ENCODE data around the gene IHH. TPM values are rescaled to one million over a fixed set of nuclear protein-coding genes. Genes with fewer than 3 reads are reported as not detected.

Gene IHH
- total RNA-seq, 4 donors from 2014 or later, result 0.83 TPM; not detected in 3

DNA sequence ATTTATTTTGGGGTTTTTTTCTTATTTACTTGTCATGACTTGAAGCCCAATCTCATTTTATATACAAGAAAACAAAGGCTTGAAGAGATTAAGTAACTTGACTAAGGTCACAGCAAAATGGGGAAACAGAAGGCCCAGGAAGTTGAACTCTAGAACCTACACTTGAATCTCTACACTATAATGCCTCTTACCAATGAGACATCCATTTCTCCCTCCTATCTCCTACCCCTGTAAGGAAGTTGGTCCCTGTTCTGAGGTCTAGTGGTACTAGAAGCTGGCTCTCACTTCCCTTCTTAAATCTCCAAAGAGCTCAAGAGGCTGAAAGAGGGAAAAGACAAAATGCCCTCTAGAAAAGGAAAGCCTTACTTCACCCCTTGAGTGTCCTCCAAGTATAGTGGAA, 25.5 kb upstream of the IHH start:
- Histone ChIP-seq H3K4me3 (no peak overlapping the region), H3K36me3 (no peaks in the 10 kb centered on the region), H3K9me3 (no peaks in the 10 kb centered on the region), H3K27ac (no peak overlapping the region), H3K27me3 (no peaks in the 10 kb centered on the region), H3K4me1 (no peaks in the 10 kb centered on the region)
- no peak for DNase-seq
- intact Hi-C loops (cut with DNase I; ENCODE audit: low total_unique reads), result no loop called here
- TF ChIP-seq, protein P1, sequence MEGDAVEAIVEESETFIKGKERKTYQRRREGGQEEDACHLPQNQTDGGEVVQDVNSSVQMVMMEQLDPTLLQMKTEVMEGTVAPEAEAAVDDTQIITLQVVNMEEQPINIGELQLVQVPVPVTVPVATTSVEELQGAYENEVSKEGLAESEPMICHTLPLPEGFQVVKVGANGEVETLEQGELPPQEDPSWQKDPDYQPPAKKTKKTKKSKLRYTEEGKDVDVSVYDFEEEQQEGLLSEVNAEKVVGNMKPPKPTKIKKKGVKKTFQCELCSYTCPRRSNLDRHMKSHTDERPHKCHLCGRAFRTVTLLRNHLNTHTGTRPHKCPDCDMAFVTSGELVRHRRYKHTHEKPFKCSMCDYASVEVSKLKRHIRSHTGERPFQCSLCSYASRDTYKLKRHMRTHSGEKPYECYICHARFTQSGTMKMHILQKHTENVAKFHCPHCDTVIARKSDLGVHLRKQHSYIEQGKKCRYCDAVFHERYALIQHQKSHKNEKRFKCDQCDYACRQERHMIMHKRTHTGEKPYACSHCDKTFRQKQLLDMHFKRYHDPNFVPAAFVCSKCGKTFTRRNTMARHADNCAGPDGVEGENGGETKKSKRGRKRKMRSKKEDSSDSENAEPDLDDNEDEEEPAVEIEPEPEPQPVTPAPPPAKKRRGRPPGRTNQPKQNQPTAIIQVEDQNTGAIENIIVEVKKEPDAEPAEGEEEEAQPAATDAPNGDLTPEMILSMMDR (IDR thresholded peaks at IDR 0.05), result no peak
- no peak for TF ChIP-seq POLR2A (IDR thresholded peaks at IDR 0.05)

DNA sequence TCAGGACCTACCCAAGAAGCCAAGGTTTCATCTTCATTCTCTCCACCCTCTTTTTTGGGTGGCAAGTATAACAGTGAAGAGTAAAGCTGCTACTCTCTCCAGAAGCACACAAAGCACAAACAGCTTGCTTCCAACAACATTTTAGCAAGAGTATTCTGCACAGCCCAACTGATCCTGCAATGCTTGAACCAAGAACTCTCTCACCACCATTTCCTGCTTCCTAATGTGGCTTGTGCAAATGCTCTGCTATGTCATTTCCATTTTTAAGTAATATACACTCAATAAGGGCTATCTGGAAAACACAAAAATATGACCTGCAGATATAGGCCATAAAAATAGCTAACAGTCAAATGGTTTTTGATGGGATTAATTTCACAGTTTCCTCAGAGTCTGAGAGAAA, 24.1 kb upstream of the IHH start:
- no peaks in the 10 kb centered on the region for H3K36me3 ChIP-seq
- TF ChIP-seq, protein P1 (IDR thresholded peaks at IDR 0.05), result no peak
- no peak for TF ChIP-seq POLR2A (IDR thresholded peaks at IDR 0.05)
- H3K9me3 ChIP-seq, result no peaks in the 10 kb centered on the region
- no peaks in the 10 kb centered on the region for H3K4me1 ChIP-seq
- intact Hi-C loops (cut with DNase I; ENCODE audit: low total_unique reads), result no loop called here
- no peak overlapping the region for H3K27ac ChIP-seq
- H3K4me3 ChIP-seq, result no peak overlapping the region
- no peaks in the 10 kb centered on the region for H3K27me3 ChIP-seq
- no peak for DNase-seq

DNA sequence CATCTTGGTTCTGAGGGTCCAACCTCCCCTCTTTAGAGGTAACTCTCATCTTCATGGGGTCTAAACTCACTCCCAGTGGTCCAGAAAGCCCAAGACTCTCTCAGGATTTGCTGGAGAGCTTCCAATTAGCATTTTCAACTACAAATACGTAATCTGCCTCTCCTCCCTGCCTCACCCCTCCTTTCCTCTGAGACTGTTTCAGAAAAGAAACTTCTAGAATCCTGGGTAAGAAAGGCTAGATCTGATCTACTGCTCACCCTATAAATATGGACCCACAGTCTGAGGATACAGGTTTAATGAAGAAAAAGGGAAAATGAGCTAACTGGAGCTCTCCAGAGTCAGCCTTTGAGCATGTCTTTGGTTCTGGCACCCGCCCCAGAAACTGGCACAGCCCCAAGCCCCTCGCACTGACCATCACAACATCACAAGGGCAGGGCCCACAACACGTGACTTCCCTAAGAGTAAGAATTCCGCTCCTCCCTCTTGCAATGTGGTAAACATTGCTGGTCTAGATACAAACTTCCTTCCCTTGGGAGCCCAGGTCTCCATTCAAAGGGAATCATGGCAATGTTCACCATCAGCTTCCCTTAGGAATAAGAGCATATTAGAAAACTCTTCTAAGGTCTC, 21.7 kb upstream of the IHH start:
- Histone ChIP-seq H3K9me3 (no peaks in the 10 kb centered on the region), H3K27ac (no peak overlapping the region), H3K27me3 (no peaks in the 10 kb centered on the region), H3K4me1 (no peaks in the 10 kb centered on the region), H3K4me3 (no peak overlapping the region), H3K36me3 (no peaks in the 10 kb centered on the region)
- intact Hi-C loops (cut with DNase I; ENCODE audit: low total_unique reads), result no loop called here
- no peak for TF ChIP-seq POLR2A (IDR thresholded peaks at IDR 0.05)
- TF ChIP-seq, protein P1 (IDR thresholded peaks at IDR 0.05), result no peak
- DNase-seq, result no peak

DNA sequence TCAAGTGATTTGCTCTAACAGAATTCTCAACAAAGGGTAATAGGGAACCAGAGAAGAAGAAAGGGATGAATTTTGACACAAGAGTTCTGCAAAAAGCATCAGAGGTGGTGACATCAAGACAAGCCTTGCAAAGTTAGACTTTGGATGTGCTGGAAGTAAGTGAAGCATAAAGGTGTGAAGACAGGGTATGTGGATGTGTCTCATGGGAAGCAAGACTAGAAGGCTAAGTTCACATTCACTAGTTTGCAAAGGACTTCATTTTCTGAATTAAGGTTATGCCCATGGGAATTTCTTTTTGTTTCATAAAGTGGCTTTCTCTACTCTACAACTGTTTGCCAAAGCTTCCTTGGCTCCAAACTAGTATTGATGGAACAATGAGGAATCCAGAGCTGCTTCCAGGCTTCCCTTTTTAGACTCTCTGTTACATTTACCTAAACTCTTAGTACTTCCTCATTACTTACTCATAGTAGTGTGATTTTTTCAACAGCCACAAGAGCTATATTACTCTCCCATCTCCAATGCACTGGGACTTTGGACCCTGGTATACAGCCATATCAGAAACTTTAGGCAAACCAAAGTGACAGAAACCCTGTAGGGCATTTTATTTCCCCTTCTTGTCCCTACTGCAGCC, 21.1 kb upstream of the IHH start:
- H3K27ac ChIP-seq, result no peak overlapping the region
- intact Hi-C loops (cut with DNase I; ENCODE audit: low total_unique reads), result no loop called here
- TF ChIP-seq POLR2A (IDR thresholded peaks at IDR 0.05), result no peak
- TF ChIP-seq, protein P1 (IDR thresholded peaks at IDR 0.05), result no peak
- H3K36me3 ChIP-seq, result no peaks in the 10 kb centered on the region
- no peaks in the 10 kb centered on the region for H3K4me1 ChIP-seq
- no peak for DNase-seq
- H3K9me3 ChIP-seq, result no peaks in the 10 kb centered on the region
- no peak overlapping the region for H3K4me3 ChIP-seq
- H3K27me3 ChIP-seq, result no peaks in the 10 kb centered on the region

DNA sequence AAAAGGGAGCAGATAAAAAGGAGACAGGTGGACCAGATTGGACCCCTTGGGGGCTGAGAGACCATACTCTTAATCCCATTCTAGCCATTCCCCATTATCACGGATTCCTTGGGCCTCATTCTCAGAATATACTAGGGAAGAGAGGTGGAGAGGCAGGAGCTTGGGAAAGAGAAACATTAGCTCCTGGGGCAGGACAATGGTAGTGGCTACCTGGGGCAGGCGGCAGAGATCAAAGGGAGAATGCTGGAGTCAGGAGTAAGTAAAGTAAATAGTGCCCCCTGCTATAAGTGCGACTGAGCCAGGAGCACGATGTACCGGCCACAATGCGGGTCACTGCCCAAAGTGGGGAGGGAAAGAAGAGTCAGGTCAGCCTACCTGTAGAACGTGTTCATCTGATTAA, 20.4 kb upstream of the IHH start:
- no peaks in the 10 kb centered on the region for H3K27me3 ChIP-seq
- H3K9me3 ChIP-seq, result no peaks in the 10 kb centered on the region
- DNase-seq, result no peak
- no peaks in the 10 kb centered on the region for H3K36me3 ChIP-seq
- no peaks in the 10 kb centered on the region for H3K4me1 ChIP-seq
- no peak overlapping the region for H3K27ac ChIP-seq
- intact Hi-C loops (cut with DNase I; ENCODE audit: low total_unique reads), result no loop called here
- TF ChIP-seq POLR2A (IDR thresholded peaks at IDR 0.05), result no peak
- TF ChIP-seq, protein P1 (IDR thresholded peaks at IDR 0.05), result no peak
- no peak overlapping the region for H3K4me3 ChIP-seq

Data from uterus (tissue), 4 donors.